NT2/D1 (cell line): ENCODE measurements around the gene PMEL.

Experiments used
- DNase-seq: peaks from one replicate; pipeline ENCODE4 v3.0.0-alpha.2; 2011; ENCODE audit warnings: low read depth, low spot score
- H3K27me3 ChIP-seq: 2 replicates; pipeline ENCODE4 v1.6.0; 2011; ENCODE audit warnings: mild to moderate bottlenecking; ENCODE audit not compliant: insufficient read length, insufficient read depth
- H3K36me3 ChIP-seq: 2 replicates; pipeline ENCODE4 v1.6.1; 2011; ENCODE audit warnings: mild to moderate bottlenecking, low read length, mixed read lengths; ENCODE audit not compliant: insufficient read depth, insufficient read length
- H3K4me1 ChIP-seq: 2 replicates; pipeline ENCODE4 v1.5.1; 2011; ENCODE audit not compliant: insufficient read depth, insufficient read length
- H3K4me3 ChIP-seq: 2 replicates; pipeline ENCODE4 v1.5.1; 2011; ENCODE audit warnings: low read depth; ENCODE audit not compliant: insufficient read length
- H3K9ac ChIP-seq: 2 replicates; pipeline ENCODE4 v1.6.0; 2011; ENCODE audit warnings: low read depth; ENCODE audit not compliant: insufficient read length
- H3K9me3 ChIP-seq: 2 replicates; pipeline ENCODE4 v1.5.1; 2011; ENCODE audit warnings: mild to moderate bottlenecking, low read length; ENCODE audit not compliant: insufficient read depth
- SUZ12 ChIP-seq: IDR thresholded peaks from 2 replicates; pipeline ENCODE4 v1.6.1; 2011; ENCODE audit not compliant: insufficient read length, insufficient read depth; ENCODE audit errors: extremely low read depth
- YY1 ChIP-seq: IDR thresholded peaks from 2 replicates; pipeline ENCODE4 v1.6.1; 2011; ENCODE audit not compliant: insufficient read length, insufficient read depth
- ZNF274 ChIP-seq: IDR thresholded peaks from 2 replicates; pipeline ENCODE4 v1.6.1; 2011; ENCODE audit warnings: mild to moderate bottlenecking, low read depth, low read length

The PMEL gene

DNA sequence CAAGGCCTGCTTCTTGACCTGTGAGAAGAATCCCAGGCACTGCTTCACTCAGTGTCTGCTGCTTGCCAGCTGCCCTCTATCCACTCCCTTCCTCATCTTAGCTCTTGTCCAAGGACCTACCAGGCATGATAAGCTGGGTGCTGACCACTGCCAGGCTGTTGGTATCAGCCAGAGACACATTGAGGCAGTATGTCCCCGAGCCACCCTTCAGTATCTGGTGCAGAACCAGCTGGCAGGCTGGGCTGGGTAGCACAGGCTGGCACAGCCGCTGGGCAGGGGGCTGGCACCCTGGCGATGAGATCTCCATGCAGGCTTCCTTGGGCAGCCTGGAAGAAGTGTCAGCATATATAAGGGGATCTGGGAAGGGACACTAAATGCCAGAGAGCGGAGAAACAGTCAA lies 10.5 kb downstream of the PMEL start:
- Histone ChIP-seq H3K27me3 (no peaks in the 10 kb centered on the region), H3K4me3 (no peak overlapping the region), H3K4me1 (peaks cover 3% of the 10 kb centered on the region), H3K36me3 (peaks cover 57% of the 10 kb centered on the region), H3K9ac (no peak overlapping the region), H3K9me3 (no peaks in the 10 kb centered on the region)
- TF ChIP-seq YY1 (no peak), ZNF274 (no peak), SUZ12 (no peak)
- DNase-seq, result no peak

DNA sequence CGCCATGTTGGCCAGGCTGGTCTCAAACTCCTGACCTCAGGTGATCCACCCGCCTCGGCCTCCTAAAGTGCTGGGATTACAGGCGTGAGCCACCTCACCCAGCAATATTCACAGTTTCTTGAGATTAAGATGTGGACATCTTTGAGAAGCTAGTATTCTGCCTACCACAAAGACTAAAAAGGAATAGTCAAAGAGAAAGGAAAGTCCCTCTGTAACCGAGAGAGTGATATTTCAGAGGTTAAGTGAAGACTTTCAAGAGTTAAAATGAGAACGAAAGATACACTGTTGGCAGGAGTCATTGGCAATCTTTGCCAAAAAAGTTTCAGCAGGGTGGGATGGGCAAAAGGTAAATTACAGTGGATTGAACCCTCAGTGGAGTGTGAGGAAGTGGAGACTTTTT lies 19.3 kb downstream of the PMEL start:
- Histone ChIP-seq H3K4me3 (no peak overlapping the region), H3K9ac (no peak overlapping the region), H3K4me1 (no peaks in the 10 kb centered on the region), H3K36me3 (peaks cover 35% of the 10 kb centered on the region), H3K9me3 (no peaks in the 10 kb centered on the region), H3K27me3 (no peaks in the 10 kb centered on the region)
- no peak for TF ChIP-seq SUZ12
- no peak for TF ChIP-seq ZNF274
- no peak for TF ChIP-seq YY1
- DNase-seq, result no peak

DNA sequence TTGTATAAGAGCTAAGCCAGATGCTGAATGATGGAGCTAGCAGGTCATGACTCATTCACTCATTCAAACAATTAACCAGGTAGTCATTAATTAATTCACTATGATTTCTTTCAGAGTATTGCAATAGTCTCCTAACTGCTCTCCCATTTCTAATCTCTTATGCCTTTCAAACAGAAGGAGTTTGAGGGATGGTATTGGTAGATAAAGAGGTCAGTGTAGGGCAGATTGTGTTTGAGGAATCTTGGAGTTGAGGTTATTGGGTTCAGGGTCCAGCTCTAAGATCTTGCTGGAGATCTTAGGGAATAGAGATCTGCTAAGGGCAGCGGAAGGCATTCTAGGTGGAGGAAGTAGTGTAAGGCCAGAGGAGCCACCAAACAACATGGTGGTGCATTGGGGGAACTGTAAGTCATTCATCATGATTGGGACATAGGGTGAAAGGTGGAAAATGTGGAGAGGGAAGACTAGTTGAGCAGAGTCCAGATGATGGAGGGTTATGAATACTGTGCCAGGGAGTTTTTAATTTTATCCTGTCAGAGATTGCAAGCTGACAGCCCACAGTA lies 23.2 kb downstream of the PMEL start:
- H3K4me1 ChIP-seq, result peaks cover 6% of the 10 kb centered on the region
- TF ChIP-seq YY1, result no peak
- TF ChIP-seq SUZ12, result no peak
- no peak for TF ChIP-seq ZNF274
- peaks cover 56% of the 10 kb centered on the region for H3K36me3 ChIP-seq
- no peak overlapping the region for H3K9ac ChIP-seq
- H3K4me3 ChIP-seq, result no peak overlapping the region
- no peaks in the 10 kb centered on the region for H3K9me3 ChIP-seq
- no peak for DNase-seq
- H3K27me3 ChIP-seq, result peaks cover 7% of the 10 kb centered on the region

DNA sequence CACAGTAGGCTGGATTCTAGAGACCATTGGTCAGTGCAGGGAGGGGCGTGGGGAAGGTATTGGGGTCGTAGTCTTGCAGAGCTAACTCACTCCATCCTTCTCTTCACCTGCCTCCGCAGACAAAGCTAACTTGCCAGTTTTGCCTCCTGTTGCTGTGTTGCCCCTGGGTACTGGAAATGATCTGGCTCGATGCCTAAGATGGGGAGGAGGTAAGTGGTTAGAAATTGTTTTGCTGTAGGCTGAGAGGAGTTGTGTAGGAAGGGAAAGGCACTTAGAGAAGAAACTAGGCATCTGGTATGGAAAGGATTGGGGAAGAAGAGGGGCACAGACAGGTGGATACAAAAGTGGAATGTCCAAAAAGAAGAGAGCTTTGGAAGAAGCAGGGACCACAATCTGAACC lies 23.8 kb downstream of the PMEL start:
- peaks cover 61% of the 10 kb centered on the region for H3K36me3 ChIP-seq
- peaks cover 6% of the 10 kb centered on the region for H3K4me1 ChIP-seq
- H3K4me3 ChIP-seq, result no peak overlapping the region
- no peak for TF ChIP-seq YY1
- TF ChIP-seq SUZ12, result no peak
- no peak for TF ChIP-seq ZNF274
- DNase-seq, result no peak
- H3K9me3 ChIP-seq, result no peaks in the 10 kb centered on the region
- H3K27me3 ChIP-seq, result peaks cover 7% of the 10 kb centered on the region
- no peak overlapping the region for H3K9ac ChIP-seq

DNA sequence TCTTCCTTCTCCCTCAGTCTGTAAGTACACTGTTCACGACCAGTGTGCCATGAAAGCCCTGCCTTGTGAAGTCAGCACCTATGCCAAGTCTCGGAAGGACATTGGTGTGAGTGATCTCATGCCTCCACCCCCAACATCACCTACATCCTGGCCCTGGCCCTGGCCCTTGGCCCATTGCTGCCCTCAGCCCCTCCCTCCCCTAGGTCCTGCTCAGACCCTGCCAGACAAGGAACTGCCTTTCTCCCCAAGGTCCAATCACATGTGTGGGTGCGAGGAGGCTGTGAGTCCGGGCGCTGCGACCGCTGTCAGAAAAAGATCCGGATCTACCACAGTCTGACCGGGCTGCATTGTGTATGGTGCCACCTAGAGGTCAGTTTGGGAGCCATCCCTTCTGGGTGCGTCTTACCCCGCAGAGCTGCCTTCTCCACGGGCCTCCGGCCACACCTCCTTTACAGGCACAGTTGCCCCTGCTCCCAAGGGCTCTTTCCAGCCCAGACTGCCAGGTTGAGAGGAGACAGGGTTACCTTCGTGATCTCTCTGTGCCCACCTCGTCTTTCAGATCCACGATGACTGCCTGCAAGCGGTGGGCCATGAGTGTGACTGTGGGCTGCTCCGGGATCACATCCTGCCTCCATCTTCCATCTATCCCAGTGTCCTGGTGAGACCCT lies 25.6 kb downstream of the PMEL start:
- H3K4me3 ChIP-seq, result no peak overlapping the region
- TF ChIP-seq YY1, result no peak
- TF ChIP-seq ZNF274, result no peak
- DNase-seq, result peak; percentile 71
- peak overlapping the region; percentile 57 for H3K9ac ChIP-seq
- peaks cover 63% of the 10 kb centered on the region for H3K36me3 ChIP-seq
- peaks cover 6% of the 10 kb centered on the region for H3K4me1 ChIP-seq
- H3K9me3 ChIP-seq, result no peaks in the 10 kb centered on the region
- peaks cover 7% of the 10 kb centered on the region for H3K27me3 ChIP-seq

DNA sequence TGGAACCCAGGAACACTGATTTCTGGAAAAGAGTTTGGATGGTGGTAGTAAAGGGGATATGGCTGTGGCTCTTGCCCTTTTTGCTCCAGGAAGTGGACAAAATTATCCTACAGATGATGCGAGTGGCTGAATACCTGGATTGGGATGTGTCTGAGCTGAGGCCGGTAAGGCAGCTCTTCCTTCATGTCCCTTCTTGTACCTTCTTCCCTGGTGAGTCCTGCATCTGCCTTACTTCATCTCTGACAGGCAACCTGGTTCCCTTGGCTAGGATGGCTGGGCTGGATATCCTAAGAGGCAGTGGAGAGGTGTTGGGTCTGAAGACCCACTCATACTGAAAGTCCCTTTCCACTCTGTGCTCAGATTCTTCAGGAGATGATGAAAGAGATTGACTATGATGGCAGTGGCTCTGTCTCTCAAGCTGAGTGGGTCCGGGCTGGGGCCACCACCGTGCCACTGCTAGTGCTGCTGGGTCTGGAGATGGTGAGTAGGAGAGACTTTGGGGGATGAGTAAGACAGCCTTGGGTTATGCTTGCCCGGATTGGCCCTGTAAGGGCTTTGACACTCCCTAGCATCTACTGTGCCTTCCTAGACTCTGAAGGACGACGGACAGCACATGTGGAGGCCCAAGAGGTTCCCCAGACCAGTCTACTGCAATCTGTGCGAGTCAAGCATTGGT lies 26.9 kb downstream of the PMEL start:
- Histone ChIP-seq H3K9ac (no peak overlapping the region), H3K4me3 (no peak overlapping the region), H3K27me3 (peaks cover 12% of the 10 kb centered on the region), H3K9me3 (no peaks in the 10 kb centered on the region), H3K4me1 (peaks cover 6% of the 10 kb centered on the region), H3K36me3 (peaks cover 61% of the 10 kb centered on the region)
- no peak for DNase-seq
- no peak for TF ChIP-seq YY1
- TF ChIP-seq SUZ12, result no peak
- no peak for TF ChIP-seq ZNF274

DNA sequence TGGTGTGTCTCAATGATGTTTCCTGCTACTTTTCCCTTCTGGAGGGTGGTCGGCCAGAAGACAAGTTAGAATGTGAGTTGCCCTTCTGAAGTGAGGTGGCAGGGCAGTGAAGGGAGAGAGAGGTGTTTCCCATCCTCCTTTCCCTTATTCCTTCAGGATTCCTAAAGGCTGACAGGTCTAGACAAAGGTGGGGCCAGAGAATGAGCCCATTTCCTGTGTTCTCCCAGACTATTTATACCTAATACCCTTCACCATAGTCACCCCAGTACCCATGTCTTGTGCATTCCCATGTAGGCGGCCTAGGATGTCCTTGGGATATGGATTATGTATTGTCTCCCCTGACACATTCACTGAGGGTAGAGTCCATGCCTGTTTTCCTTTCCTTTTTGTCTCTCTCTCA lies 27.9 kb downstream of the PMEL start:
- Histone ChIP-seq H3K9ac (no peak overlapping the region), H3K4me3 (no peak overlapping the region), H3K9me3 (no peaks in the 10 kb centered on the region), H3K36me3 (peaks cover 57% of the 10 kb centered on the region), H3K4me1 (peaks cover 6% of the 10 kb centered on the region), H3K27me3 (peaks cover 20% of the 10 kb centered on the region)
- DNase-seq, result no peak
- no peak for TF ChIP-seq SUZ12
- no peak for TF ChIP-seq ZNF274
- no peak for TF ChIP-seq YY1
